HG03060 (cell line): ENCODE data around the gene CWH43.
"Not testable (repeated sequence)": the region's sequence is repeated elsewhere in the genome, so short reads cannot be mapped to it uniquely, and the experiment has no call there.

Source experiments
- ATAC-seq: cut with Tn5 transposase; IDR thresholded peaks from one replicate; pipeline ENCODE4 v1.9.1; 2021; ENCODE audit warnings: low read depth, moderate number of reproducible peaks; ENCODE audit not compliant: unreplicated experiment

The CWH43 gene

DNA sequence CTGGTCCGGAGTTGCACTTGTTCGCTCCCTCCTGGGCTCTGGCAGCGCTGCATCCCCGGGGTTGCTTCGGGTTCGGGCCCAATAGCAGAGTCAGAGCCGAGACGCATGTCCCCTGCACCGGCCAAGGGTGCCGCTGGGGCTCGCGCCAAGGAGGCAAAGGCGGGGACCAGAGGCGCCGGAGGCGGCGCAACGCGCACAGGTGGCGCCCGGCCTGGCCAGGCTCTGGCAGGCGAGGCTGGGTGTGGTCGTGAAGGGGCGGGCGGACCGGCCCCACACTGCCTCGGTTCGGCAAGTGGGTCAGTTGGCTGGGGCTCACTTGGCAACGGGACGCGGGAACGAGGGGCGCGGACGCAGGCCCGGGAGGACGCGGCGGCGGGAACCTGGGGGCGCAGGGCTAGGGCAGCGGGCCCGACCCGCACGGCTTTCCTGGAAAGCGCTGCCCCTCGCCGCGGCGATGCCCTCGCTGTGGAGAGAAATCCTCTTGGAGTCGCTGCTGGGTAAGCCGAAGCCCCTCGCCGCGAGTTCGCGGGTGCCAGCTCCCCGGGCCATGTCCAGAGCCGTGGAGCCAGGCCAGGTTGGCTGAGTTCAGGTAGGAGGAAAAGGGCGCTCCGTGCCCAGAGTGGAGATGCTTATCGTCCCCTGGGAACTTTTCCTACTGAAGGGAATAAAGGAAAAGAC is at the start of gene CWH43:
Gene CWH43 (plus strand): TSS at position 300 of the 678 bp plus-strand sequence. CDS start 155 bp downstream, at position 455.
- no peak for ATAC-seq

GRCh38 chr4:48937033-48937432 is 49.0 kb upstream of the CWH43 start:
- no peak for ATAC-seq

DNA sequence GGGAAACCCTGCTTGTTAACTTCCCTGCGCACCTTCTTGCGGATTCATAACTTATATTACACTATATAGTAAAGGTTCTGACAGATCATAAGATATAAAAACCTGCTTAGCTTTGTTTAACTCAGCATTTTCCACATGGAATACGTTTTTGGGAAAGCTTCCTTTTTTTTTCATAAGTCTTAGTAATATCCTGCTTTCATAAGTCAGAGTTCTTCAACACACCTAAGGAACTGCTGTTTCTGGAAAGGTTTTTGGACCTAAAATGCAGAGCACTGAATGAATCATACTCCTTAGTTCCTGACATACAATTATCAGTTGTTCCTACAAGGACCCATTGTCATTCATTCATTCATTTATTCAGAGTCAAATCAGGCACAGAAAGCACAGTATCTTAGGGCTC is 47.2 kb upstream of the CWH43 start:
- no peak for ATAC-seq

DNA sequence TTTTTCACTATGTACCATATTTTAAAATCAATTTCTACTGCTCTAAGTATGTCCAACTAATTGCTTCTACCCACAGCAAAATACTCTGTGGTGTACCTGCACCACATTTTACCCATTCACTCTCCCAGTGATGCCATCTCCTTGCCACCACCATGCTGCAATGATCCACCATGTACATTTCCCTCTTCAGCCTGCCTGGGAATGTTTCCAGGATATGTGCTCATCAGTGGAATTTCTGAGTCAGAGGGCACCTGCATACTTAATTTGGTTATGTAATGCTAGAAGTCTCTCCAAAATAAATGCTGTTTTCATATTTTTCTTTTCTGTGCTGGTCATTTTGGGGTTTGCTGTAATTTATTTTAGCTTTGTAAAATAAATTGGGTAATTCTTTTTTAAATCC is 46.3 kb upstream of the CWH43 start:
- ATAC-seq = no peak

DNA sequence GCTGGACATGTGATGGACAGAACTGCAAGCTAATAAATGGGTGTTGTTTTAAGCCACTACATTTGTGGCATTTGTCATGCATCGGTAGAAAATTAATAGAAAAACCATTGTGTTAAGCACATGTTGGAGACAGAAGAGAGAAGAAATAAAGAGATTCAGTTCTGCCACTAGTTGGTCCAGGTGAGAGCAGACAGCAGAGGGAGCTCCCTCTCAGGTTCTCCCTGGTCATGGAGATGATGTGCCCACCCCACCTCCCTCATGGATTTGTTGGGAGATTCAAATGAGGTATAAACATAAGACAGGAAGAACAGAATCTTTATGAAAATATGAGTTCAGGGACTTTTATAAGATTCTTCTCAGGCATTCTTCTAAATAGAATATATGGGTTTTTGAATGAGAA is 42.7 kb upstream of the CWH43 start:
- no peak for ATAC-seq

- no peak for ATAC-seq
Observed at GRCh38 chr4:48944252-48944651, 41.8 kb upstream of the CWH43 start.

DNA sequence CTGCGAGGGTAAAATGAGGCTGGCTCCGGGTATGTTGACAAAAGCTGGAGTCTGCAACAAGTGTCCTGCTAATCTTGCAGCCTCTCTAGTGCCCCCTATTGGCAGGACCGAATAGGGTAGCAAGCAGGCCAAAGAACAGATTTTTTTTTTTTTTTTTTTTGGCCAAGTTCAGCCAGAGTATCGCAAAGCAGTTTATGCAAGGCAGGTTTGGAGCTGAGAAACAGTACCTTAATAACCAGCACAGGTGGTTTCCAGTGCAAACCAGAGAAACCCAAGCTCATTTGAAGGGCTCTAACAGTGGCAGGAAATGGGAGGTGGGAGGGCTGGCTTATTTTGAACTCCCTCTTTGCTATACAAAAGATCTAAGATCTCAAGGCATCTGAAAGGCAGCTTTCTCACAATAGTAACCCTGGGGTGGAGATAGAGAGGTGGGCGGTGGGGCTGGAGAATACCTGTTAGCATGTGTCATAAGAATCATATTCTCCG is 41.3 kb upstream of the CWH43 start:
- ATAC-seq = no peak

DNA sequence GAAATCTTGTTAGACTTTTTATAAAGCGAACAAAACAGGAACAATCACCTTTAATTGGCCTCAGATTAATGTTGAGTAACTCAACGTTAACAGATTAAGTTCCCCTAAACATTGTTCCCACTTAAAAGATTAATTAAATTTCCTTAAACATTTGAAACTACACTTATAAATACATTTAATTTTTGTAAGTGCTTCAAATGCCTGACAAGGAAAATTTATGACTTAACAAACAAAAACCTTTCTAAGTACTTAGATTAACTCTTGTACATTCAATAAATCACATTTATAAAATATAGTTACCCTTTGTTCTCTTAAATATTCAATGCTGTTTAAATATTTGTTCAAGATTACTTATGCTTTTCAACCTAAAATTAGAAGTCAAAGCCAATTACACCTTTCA is 40.1 kb upstream of the CWH43 start:
- no peak for ATAC-seq

DNA sequence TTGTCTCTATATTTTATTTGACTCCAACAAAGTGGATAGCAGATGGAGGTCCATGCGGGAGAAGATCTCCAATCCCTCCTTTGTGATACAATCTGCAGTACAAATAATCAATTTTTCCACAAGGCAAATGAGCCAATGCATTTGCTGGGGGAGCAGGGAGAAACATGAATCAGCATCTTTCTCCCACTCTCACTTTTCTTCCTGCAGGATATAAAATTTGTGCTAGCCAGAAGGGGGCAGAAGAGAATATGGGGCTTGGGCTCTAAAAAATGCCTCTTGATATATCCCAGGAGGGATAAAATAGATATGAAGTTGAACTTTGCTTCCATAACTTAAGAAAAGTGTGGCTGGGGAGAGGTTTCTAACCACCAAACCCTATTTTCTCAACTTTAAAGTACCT is 38.3 kb upstream of the CWH43 start:
- no peak for ATAC-seq

GRCh38 chr4:48949086-48949485 is 37.0 kb upstream of the CWH43 start:
- no peak for ATAC-seq

DNA sequence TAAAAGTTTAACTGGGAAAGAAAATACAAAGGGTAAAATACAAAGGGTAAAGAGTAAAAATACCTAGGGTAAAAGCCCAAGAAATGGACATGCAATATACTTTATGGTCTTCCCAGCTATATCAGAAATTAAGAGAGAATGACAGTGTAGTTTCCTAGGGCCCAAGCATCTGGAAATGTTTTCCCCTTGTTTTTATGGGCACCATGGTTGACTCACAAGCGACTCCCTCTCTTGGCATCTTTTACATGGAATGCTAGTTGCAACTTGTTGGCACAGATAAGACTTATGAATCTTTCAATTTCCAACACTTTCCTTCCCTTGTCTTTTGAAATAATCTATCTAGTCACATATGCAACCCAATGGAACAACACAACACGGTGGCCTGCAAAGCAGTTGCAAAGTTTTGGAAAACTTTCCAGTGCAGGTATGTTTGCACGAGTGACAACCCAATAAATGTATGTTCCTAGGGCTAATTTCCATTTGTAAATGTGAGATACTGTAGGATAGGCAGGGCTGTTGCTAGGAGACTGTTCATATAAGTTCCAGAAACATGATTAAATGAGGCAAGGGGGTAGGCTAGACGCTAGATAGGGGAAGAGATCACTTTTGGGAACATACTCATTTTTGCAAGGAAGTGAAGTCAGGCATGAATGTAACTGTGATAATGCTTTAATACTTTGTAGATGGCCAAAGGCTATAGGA is 36.4 kb upstream of the CWH43 start:
- no peak for ATAC-seq

GRCh38 chr4:48954314-48954713 is 31.8 kb upstream of the CWH43 start:
- no peak for ATAC-seq

DNA sequence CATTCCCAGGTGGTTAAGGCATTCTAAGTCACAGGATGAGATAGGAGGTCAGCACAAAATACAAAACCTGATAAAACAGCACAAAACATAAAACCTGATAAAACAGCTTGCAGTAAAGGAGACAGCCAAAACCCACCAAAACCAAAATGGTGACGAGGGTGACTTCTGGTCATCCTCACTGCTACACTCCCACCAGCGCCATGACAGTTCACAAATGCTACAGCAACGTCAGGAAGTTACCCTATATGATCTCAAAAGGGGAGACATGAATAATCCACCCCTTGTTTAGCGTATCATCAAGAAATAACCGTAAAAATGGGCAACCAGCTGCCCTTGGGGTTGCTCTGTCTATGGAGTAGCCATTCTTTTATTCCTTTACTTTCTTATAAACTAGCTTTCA is 28.7 kb upstream of the CWH43 start:
- not testable (repeated sequence) for ATAC-seq

DNA sequence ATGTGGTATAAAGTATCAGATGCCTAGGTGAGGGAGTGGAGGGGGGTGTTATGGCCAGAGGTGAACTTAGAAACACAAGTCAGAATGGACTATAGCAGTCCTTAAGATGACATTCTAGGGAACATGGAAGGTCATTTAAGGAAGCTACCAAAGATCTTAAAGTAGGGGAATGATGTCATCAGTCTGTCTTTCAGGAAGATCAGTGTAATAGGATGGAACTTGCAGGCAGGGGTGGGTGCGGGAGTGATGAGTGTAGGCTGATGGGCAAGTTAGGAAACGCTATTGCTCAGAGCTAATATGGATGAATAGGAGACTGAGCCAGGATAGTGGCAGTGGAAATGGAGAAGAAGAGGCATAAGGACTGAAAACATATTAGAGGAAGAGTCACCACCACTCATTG is 27.5 kb upstream of the CWH43 start:
- no peak for ATAC-seq

DNA sequence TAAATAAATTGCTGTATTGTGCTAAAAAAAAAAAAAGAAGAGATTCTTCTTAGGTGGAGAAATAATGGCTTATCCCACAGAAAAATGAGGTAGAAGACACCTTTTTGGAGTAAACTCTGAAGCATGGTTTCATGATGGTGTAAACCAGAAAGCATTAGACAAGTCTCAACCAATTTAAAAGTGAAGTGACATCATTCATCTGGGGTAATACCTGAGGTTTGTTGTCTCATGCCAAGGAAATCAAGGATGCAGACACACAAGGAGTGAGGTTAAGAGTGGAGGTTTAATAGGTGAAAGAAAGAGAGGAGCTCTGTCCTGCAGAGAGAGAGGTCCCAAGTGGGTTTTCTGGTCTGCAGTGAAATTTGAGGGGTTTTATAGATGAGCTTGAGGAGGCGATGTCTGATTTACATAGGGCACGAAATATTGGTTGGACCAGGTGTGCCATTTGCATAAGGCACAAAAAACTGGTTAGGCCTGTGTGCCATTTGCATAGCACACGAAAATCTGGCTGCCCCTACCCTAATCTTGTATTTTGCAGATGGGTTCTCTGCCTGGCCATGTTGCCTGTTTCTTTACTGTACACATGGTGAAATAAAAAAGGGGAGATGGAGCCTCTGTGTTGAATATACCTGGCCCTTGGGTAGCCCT is 25.0 kb upstream of the CWH43 start:
- ATAC-seq = no peak

GRCh38 chr4:48962636-48963035 is 23.4 kb upstream of the CWH43 start:
- no peak for ATAC-seq

GRCh38 chr4:48963042-48963679 is 22.9 kb upstream of the CWH43 start:
- no peak for ATAC-seq

GRCh38 chr4:48967101-48967500 is 19.0 kb upstream of the CWH43 start:
- ATAC-seq = no peak

DNA sequence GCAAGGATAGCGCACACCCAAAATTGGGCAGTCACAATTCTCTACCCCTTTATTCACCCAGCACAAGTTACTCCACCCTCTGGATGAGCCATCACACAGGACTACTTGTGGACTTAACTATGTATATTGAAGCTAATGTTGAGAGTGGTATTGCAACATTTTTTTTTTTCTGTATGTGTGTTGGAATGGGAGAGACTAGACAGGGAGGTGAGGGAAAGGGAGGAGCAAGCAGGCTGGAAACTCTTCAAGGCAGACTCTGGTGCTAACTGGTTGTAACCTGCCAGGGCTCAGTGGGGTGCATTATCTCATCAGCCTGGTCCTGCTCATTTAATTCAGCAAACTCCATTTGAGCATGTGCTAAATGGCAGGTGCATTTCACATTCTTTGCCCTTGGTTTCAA is 18.4 kb upstream of the CWH43 start:
- ATAC-seq = no peak

- ATAC-seq = no peak
Observed at GRCh38 chr4:48968814-48969213, 17.3 kb upstream of the CWH43 start.

DNA sequence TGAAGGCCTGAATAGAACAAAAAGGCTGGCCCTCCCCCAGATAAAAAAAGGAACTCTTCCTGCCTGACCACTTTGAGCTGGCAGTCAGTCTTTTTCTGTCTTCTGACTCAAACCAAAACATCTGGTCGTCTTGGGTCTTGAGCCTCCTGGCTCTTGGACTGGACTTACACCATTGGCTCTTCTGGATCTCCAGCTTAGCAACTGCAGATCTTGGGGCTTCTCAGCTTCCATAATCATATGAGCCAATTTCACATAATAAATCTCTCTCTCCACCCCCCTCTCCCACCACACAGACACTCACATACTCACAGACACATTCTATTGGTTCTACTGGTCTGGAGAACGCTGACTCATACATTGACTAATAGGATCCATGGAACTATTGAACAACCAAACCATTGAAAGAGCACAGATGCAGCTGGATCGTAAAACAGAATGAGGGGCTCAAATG is 15.6 kb upstream of the CWH43 start:
- no peak for ATAC-seq
